GM21717 (cell line): Measurements from ENCODE around the gene GALNT17.
"Not testable (repeated sequence)": the region's sequence is repeated elsewhere in the genome, so short reads cannot be mapped to it uniquely, and the experiment has no call there.

Source experiments
- ATAC-seq: cut with Tn5 transposase; IDR thresholded peaks from one replicate; pipeline ENCODE4 v1.9.1; 2021; ENCODE audit warnings: mild to moderate bottlenecking, moderate library complexity; ENCODE audit not compliant: unreplicated experiment

GALNT17 gene

DNA sequence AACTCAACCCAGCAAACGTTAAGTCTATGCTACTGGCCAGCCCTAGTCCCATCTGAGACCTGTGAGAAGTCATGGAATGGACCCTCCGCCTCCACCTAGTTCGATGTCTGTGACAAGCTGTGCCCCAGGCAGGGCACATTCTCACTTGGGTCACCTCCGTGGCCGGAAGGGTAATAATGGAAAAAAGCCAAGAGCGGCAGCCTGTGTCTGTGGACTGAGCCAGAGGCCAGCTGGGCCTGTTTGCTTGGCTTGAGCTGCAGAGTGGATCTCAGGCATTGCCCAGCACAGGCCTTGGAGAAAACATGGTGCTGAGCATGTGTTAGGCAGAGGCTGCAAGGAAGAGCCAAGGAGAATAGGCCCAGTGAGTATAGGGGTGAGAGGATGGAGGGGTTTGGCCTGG lies 97.8 kb downstream of the GALNT17 start:
- no peak for ATAC-seq

DNA sequence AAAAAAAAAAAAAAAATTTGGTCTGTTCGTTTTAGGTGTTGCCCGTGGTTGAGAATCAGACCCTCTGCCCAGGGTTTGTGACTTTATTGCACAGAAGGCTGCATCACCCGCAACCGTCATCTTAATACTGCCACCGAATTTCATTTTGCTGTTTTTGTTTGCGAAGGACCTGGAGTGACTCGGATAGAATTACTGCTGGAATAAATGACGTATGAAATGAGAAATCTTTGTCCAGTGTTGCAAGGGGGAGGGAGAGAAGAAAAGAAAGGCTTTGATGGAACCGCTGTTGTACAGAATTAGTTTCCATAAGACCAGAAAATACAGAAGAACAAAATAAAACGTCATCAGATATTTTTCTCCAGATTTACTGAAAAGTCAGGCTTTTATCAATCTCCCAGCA lies 103.3 kb downstream of the GALNT17 start:
- ATAC-seq, result no peak

DNA sequence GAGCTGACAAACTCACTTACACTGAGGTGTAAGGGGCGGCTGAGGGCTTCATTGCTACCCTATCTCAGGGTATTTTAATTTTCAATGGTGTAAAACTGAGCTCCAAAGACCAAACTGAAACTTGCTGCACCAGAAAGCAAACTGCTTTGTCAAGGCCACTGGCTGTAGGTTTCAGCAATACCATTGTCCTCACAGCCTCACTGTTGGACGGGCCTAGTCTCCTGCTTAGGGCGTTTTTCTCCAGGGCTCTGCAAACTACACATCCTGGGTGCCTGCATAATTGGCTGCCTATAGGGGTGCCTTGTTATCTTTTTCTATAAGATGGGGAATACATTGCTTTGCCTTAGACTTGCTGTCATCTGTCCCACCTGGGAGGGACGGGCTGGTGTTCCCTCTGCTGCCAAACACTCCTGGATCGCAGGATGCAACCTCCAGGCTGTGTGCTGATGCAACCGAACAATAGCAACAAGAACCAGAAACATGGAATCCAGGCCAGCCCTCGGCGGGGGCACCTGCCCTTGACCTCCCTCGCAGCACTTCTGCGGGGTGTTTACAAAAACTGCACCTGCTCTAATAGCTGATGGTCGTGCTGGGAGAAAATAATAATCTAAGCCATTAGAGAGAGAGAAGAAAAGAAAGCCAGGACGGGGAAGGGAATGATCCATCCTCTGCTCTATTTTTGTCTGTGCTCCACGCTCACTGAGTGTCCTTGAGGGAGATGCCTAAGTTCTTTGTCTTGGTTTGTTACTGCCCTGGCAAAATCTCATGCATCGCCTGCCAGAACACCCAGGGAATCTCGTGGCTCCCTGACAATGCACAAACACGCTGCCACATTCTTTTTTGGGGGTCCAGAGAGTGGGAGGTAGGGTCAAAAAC lies 104.5 kb downstream of the GALNT17 start:
- ATAC-seq, result no peak

DNA sequence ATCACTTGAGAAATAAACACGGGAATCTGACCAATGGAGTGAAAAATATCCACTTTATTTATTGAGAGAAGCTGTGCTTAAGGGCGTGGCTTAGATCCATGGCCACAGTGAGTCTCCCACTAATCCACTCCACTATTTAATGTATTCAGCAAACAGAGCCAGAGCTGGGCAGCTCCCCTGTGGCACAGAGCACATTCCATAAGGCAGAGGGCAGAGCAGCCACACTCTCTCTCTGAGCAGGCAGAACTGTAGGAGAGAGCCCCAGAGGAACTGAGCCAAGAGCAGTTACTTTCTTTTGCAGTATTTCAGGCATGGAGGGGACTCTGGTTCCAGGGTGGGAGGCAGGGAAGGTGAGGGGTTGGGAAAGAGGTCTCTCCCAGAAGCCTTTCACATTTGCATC lies 106.0 kb downstream of the GALNT17 start:
- no peak for ATAC-seq

DNA sequence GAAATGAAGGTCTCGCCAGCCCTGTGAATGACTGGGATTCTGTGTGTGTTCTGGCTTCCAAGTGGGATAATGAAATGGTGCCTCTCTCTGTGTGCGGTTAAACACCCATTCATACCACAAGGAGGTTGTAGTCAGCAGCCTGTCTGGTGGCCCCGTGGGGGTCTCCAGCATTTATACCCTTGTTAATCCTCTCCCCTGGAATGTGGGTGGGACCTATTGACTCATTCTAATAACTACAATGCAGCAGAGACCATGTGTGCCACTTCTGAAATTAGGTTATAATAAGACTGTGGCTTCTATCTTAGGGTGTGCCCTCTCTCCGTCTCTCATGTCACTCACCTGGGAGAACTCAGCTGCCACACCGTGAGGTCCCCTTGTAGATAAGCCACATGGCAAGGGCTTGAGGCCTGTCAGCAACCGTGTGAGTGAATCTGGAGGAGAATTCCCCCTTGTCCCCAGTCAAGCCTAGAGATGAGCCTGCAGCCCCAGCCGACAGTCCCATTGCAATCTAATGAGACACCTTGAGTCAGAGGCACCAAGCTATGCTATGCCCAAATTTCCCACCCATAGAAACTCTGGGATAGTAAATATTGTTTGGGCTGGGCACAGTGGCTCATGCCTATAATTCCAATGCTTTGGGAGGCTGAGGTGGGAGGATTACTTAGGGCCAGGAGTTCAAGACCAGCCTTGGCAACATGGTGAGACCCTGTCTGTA lies 106.8 kb downstream of the GALNT17 start:
- no peak for ATAC-seq

DNA sequence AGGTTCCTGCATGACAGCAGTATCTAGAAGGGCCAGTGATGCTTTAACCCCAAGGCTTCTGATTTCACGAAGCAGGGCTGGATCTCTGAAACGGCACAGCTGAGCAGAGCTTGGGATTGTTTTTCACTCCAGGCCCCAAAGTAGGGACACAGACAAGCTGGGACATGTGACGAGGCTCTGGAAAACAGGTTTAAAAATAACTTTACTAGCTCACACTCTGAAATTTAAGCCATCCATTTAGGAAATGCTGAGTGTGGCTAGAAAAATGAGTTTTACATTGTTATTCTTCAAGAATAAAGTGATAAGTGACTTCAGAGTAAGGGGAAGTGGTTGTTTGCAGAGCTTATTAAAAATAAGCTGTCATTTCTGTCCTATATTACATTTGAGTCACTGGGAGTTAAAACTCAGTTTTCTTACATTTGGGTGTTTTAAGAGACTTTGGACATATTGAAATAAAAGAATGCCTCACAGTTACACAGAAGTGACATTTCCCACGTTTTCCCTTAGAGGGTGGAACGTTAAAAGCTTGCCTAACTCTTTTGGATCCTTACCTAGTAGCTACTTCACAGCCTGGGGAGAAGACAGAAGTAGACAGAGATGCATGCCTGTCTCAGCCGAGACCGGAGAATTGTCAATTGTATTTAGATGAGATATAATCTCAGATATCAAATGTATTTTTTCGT lies 107.8 kb downstream of the GALNT17 start:
- no peak for ATAC-seq

DNA sequence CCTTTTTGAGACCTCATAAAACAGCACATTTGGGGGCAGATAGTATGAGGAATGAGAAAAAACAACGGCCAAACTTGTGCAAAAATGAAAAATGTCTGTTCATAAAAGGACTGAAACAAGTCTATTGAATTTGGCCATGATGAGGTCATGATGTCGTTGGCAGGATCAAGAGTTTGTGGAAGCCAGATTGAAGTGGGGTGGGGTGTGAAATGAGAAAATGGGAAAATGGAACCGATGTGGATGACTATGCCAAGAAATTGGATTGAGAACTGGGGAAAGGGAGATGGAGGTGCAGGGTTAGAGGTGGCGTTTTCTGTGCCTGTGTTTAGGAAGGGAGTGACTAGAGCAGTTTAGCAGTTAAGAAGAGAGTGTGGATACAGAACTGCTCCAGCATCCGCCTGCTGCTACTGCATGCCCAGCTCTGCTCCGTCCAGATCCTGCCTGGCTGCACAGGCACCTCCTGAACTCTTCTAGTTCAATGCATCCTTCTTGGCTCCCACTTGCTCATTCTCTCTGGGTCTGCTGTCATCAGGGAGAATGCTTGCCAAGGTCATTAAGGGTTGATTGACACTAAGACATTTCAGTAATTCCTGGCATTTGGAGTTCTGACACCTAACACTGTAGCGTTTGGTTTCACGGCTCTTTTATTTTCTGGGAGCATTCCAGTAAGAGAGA lies 111.9 kb downstream of the GALNT17 start:
- no peak for ATAC-seq

DNA sequence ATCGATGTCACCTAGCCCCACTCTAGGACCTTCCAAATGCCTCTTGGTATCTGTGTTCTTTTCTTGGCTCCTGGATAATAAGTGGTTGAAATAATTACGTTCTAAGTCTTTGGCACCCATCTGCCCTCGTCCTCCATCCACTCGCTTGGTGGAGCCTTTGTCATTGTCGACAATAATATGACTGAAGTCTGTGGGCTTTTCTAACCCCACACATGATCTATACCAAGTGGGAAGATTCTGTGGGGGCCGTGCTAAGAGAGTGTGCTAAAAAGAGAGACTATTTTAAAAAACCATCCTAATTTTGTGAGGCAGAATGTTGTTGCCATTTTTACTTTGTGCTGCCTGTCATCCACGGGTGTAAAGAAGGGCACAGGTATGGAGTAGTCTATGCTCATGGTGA lies 113.1 kb downstream of the GALNT17 start:
- ATAC-seq, result no peak

DNA sequence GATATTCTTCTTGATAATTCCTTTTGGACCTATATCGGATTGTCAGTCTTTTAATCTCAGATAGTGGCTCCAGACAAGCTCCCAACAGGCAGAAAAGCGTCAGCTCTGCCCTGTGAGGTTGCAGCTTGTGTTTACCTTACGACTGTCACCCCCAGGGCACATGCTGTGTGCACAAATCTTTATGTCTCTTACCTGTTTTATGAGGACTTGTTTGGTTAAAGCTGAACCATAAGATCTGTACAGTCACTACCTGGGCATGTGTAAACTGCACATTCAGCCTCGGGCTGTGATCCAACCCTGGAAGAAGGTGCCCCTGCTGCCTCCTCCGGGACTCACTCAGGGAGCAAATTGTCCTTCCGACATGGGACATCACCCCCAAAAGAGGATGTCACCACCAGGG lies 119.8 kb downstream of the GALNT17 start:
- ATAC-seq, result no peak

DNA sequence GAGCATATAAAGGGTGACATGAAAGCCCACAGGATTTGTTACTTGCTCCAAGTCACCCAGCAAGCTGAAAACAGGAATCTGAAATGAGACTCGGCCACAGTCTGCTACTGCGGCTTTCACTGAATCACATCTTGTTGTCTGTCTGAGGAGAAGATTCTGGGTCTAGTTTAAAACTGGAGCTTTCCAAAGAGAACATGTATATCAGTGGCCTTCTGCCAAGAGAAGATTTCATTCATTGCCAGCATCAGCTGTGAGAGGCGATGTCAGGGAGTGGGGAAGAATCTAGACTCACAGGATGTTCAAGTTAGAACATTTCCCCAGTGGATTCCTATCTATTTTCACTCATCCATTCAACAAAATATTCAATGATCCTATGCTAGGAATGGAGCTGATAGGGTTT lies 122.8 kb downstream of the GALNT17 start:
- ATAC-seq, result no peak

DNA sequence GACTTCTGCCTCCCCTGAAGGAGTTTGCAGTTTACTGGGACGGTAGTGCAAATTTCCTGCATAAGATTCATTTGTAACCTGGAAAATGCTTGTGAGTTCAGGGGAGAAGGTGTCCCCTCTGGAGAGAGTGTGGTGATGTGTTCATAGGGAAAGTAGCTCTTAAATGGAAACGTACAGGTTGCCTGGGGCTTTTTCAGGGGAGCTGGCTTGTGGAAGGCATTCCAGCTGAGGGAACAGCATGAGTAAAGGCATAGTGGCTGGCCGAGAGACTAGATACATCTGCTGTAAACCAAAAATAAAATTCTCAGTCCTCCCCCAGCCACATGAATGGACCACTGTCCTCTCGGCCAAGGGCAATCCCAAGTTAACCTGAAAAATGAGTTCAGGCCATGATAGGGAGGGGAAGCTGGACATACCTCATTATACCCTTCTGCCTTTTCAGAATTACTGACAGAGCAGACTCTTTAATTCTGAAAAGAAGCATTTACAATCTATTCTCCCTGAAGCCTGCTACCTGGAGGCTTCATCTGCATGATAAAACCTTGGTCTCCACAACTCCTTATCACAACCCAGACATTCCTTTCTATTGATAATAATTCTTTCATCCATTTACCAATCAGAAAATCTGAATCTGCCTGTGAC lies 123.7 kb downstream of the GALNT17 start:
- ATAC-seq, result no peak

DNA sequence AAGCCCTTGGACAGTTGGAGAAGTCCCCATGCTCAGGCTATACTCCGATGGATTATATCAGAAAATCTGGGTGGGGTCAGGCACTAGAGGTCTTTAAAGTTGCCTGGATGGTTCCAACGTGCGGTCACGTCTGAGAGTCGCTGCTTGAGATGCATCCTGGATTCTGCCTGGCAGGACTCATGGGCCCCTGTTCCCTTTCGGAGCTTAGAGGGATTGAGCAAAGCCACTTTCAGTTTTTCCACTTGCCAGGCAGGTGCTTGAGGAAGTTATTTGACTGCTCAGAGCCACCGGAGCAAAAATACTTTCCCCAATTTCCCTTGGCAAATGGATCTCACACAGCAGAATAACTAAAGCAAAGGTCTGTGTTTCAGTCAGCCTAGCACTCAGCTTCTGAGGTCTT lies 129.1 kb downstream of the GALNT17 start:
- ATAC-seq, result no peak

DNA sequence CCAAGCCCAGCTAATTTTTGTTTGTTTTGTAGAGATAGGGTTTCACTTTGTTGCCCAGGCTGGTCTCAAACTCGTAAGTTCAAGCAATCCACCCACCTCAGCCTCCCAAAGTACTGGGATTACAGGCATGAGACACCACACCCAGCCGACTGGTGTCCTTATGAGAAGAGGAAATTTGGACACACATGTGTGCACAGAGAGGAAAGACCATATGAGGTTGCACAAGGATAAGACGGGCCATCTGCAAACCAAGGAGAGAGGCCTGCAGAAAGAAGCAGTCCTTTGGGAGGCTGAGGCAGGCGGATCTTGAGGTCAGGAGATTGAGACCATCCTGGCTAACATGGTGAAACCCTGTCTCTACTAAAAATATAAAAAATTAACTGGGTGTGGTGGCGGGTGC lies 130.9 kb downstream of the GALNT17 start:
- ATAC-seq, result not testable (repeated sequence)

DNA sequence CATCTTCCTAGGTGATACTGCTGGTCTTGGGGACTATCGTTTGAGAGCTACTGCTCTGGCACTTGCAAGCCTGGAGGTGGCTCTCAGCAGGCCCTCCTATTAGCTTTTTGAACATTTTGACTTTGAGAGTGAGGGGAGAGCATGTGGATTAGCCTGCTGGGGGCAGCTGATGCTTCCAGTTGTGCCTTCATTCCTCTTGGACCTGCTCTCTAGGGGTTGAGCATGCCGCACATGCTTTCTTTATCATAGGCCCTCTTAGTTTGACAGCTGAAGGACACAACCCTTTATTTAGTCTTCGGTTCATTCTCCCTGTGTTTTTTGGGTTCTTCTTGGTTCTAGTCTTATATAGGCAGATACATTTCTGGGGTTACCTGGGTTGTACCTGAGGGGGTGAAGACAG lies 132.1 kb downstream of the GALNT17 start:
- ATAC-seq, result no peak

DNA sequence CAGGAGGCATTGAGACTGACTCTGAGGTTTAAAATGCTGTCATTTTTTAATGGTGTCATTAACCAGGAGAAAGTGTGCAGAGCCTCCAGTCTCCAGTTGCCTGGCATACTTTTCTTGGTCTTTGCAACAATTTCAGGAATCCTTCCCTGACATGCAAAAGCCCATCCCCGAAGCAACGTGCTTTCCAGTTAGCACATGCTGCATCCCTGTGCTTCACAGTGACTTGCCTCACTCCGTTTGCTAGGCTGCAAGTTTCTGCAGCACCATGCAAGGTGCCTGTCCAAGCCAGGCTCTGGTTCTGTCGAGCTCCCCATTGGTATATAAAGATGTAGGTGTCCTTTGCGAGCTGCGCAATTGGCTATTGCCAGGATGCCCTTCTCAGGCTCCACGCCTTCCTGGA lies 135.0 kb downstream of the GALNT17 start:
- no peak for ATAC-seq

DNA sequence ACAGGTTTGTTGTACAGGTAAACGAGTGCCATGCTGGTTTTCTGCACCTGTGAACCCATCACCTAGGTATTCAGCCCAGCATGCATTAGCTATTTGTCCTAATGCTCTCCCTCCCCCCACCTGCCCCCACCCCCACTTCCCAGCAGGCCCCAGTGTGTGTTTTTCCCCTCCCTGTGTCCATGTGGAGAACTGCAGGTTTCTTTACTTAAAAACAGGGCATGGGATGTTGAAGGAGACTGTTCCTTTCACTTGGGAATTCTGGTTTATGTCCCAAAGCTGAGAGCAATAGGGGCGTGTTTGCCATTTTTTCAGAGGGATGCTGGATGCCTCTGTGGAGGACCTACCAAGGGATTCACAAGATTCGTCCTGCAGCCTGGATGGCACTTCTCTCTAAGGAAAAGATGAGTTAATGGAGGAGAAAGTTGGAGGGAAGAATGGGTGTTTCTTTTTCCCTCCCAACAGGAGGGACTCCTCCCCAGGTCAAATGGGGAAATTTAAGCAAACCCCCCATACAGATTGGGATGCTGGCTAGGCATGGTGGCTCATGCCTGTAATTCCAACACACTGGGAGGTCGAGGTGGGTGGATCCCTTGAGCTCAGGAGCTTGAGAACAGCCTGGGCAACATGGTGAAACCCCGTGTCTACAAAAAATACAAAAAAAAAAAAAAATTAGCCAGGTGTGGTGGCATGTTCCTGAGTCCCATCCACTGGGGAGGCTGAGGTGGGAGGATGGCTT lies 136.0 kb downstream of the GALNT17 start:
- ATAC-seq, result no peak

DNA sequence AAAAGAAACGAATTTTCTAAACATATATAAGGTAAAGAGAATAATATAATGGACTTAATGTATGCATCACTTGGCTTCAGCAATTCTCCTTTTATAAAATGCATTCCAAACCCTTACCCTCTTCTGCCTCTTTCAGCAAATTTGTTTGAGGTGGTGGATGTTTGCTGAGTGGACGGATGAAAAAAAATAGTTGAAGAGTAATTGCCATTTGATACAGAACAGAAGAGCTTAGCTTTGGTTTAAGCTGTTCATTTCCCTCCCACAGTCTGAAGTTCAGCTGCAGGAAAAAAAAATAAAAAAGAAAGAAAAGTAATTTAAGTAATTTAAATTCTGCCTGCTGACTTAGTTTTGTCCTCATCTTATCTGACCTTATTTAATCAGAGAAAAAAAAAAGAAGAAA lies 138.6 kb downstream of the GALNT17 start:
- ATAC-seq, result no peak

DNA sequence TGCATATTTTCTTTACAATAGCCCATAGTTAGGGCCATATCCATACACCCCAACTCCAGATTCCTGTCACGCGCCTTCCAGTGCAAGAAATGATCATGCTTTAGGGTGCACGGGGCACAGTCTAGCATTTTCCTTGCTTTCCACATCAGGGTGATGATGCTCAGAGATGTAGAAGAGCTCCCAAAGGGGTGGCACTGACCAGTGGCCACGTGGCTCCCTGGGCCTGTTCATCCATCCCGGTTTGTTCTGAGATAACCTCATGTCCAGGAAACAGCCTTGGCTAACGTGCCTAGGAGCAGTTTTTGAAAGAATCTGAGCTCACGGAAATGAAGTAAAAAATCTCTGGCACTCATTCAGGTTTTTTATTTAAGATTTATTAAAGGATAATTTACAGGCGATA lies 139.3 kb downstream of the GALNT17 start:
- no peak for ATAC-seq

DNA sequence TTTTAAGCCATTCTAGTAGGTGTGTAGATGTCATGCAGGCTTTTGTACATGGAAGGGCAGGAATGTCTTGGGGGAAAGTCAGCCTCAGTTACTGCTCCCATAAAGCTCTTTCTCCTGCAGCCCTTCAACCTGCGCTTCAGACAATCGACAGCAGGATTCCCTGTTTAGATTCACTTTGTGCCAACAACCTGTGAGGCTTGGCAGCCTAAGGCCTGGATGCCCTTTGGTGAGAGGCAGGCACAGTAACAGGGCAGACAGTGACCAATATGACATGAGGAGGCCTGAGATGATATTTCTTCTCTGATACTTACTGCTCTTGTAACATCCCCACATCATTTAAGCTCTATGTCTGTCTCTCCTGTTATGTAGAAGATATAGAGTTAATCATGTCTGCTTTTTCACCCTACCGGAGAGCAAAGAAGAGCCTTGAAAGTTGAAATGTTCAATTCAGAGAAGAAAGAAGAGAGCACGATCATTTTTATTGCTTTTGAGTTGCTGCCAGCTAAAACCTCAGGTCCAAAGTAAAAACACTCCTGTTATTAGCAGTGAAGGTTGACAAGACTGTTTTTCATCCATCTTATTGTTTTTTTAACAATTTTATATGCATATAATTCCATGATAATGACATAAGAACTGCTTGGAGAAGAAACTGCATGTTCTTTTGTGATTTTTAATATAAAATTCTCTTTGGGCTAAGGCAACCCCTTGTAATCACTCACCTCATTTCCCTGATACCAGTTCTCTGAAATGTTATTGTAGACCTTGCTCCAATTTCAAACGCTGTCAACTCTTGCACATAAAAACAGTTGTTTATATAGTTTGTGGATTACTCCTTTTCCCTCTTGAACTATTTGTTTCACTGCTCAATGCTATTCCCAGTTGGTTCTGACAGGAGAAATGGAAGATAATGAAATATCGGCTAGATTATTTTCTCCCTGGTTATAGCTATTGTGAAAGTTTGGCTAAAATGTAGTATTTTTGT lies 140.9 kb downstream of the GALNT17 start:
- ATAC-seq, result no peak
